Amniotic epithelial cell (primary cell): Measurements from ENCODE around the gene TMEM167A.

Experiments used
- DNase-seq: peaks from one replicate; pipeline ENCODE4 v3.0.0-alpha.2; 2010; ENCODE audit warnings: low read depth

The TMEM167A gene

GRCh38 chr5:83035373-83036100, 41.7 kb downstream of the TMEM167A start:
- no peak for DNase-seq

GRCh38 chr5:83034528-83035207, 42.5 kb downstream of the TMEM167A start:
- no peak for DNase-seq

- no peak for DNase-seq
These were observed 43.2 kb downstream of the TMEM167A start for GRCh38 chr5:83034036-83034435.

- no peak for DNase-seq
These were observed 45.8 kb downstream of the TMEM167A start for GRCh38 chr5:83031381-83031780.

GRCh38 chr5:83029912-83030311, 47.3 kb downstream of the TMEM167A start:
- peak; percentile 31 for DNase-seq

- DNase-seq = no peak
These were observed 50.1 kb downstream of the TMEM167A start for GRCh38 chr5:83026930-83027687.

GRCh38 chr5:83026516-83026915, 50.7 kb downstream of the TMEM167A start:
- no peak for DNase-seq

- peak; percentile 24 for DNase-seq
These were observed 51.3 kb downstream of the TMEM167A start for GRCh38 chr5:83025690-83026478.

- DNase-seq = no peak
These were observed 54.9 kb downstream of the TMEM167A start for GRCh38 chr5:83022334-83022733.

- no peak for DNase-seq
These were observed 61.5 kb downstream of the TMEM167A start for GRCh38 chr5:83015676-83016075.

GRCh38 chr5:83011985-83012384, 65.2 kb downstream of the TMEM167A start:
- no peak for DNase-seq

- no peak for DNase-seq
These were observed 67.8 kb downstream of the TMEM167A start for GRCh38 chr5:83009408-83009807.

- DNase-seq = no peak
These were observed 69.4 kb downstream of the TMEM167A start for GRCh38 chr5:83007755-83008154.

GRCh38 chr5:83006683-83007283, 70.4 kb downstream of the TMEM167A start:
- no peak for DNase-seq

GRCh38 chr5:83003791-83004190, 73.4 kb downstream of the TMEM167A start:
- no peak for DNase-seq
